Stimulated activated memory B cell treated with anti-CD40 and anti-IgM and Interleukin-4, amounts not matched to agents 10 μg/mL and 1 μg/mL and 100 μg/mL, for 72 hours (primary cell): ENCODE data around the gene NLRC5.
"Not testable (repeated sequence)": the region's sequence is repeated elsewhere in the genome, so short reads cannot be mapped to it uniquely, and the experiment has no call there.

ENCODE experiments used
- ATAC-seq: fragments of 150-1000 bp; cut with Tn5 transposase; 2 replicates; pipeline ENCODE4 v1.10.0; 2021
- H3K27ac Mint-ChIP-seq: one replicate; pipeline ENCODE4 v1.8.0; 2022; ENCODE audit warnings: mild to moderate bottlenecking, mixed read lengths
- H3K27me3 Mint-ChIP-seq: one replicate; pipeline ENCODE4 v1.8.0; 2022; ENCODE audit warnings: mixed read lengths
- H3K36me3 Mint-ChIP-seq: one replicate; pipeline ENCODE4 v1.8.0; 2022; ENCODE audit warnings: mixed read lengths
- H3K4me1 Mint-ChIP-seq: one replicate; pipeline ENCODE4 v1.8.0; 2022; ENCODE audit warnings: mixed read lengths
- H3K4me3 Mint-ChIP-seq: one replicate; pipeline ENCODE4 v1.8.0; 2022; ENCODE audit warnings: mild to moderate bottlenecking, moderate library complexity, mixed read lengths
- H3K9me3 Mint-ChIP-seq: one replicate; pipeline ENCODE4 v1.8.0; 2022; ENCODE audit warnings: mixed read lengths

The NLRC5 gene

DNA sequence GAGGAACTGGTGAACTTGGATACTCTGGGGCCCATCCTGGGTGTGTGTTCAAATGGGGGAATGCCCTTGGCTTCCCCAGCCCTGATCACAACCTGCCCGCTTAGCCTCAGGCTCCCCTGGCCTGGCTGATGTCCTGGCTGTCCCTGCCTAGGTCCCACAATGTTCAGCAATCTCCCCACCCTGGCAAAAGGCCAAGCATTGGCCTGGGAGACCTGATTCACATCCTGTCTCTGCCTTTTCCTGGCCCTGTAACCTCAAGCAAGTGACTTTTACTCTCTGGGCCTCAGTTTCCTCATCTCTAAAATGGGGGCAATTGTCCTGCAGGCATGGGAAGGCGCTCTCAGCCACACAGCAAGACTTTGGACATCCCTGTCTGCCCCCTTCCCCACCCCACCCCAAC, 117.4 kb downstream of the NLRC5 start:
- no peaks in the 10 kb centered on the region for H3K9me3 Mint-ChIP-seq
- H3K4me1 Mint-ChIP-seq, result no peaks in the 10 kb centered on the region
- no peak overlapping the region for H3K27ac Mint-ChIP-seq
- no peaks in the 10 kb centered on the region for H3K36me3 Mint-ChIP-seq
- H3K27me3 Mint-ChIP-seq, result no peaks in the 10 kb centered on the region
- H3K4me3 Mint-ChIP-seq, result no peak overlapping the region
- ATAC-seq, result no peak

DNA sequence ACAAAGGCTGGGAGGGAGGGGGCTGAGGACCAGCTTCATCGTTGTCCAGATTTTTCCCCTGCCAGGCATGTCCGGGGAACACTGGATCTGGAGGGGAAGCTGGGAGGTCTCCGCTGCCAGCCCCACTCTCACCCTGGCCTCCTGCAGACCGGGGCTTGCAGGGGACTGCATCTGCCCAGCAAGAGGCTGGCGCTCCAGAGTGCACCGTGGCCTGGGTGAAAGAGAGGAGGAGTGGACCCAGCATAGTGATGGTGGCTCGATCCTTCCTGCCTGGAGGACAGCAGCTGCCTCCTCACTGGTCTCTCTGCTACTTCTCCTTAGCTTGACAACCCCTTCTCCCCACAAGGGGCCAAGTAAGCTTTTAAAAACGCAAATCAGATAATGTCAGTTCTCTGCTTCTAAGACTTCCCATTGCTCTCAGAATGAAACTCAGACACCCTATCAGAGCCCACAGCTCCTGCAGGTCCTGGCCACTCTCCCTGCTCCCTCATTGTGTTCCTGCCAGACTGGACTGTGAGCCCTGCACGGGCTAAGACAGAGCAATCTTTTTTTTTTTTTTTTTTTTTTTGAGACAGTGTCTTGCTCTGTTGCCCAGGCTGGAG, 118.1 kb downstream of the NLRC5 start:
- H3K27me3 Mint-ChIP-seq, result no peaks in the 10 kb centered on the region
- H3K9me3 Mint-ChIP-seq, result no peaks in the 10 kb centered on the region
- H3K27ac Mint-ChIP-seq, result no peak overlapping the region
- H3K4me3 Mint-ChIP-seq, result no peak overlapping the region
- H3K36me3 Mint-ChIP-seq, result no peaks in the 10 kb centered on the region
- no peak for ATAC-seq
- H3K4me1 Mint-ChIP-seq, result no peaks in the 10 kb centered on the region

DNA sequence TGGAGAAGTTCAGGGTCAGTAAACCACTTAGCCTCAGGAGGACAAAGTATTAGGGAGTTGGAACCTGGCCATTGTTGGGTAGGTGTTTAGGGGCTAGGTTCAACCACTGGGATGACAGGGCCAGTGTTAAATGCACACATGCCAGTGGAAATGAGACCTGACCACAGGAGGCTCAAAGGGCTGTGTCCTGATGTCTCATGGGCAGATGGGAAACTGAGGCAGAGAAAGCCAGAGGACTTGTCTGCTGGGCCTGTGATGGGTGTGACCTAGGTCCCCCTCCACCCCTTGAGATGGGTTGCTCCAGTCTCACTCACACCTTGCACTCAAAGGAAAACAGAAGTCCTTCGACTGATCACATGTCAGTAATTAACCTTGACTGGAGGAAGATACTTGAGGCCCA, 119.1 kb downstream of the NLRC5 start:
- no peaks in the 10 kb centered on the region for H3K27me3 Mint-ChIP-seq
- H3K4me1 Mint-ChIP-seq, result no peaks in the 10 kb centered on the region
- no peaks in the 10 kb centered on the region for H3K9me3 Mint-ChIP-seq
- H3K4me3 Mint-ChIP-seq, result no peak overlapping the region
- no peaks in the 10 kb centered on the region for H3K36me3 Mint-ChIP-seq
- no peak overlapping the region for H3K27ac Mint-ChIP-seq
- no peak for ATAC-seq

DNA sequence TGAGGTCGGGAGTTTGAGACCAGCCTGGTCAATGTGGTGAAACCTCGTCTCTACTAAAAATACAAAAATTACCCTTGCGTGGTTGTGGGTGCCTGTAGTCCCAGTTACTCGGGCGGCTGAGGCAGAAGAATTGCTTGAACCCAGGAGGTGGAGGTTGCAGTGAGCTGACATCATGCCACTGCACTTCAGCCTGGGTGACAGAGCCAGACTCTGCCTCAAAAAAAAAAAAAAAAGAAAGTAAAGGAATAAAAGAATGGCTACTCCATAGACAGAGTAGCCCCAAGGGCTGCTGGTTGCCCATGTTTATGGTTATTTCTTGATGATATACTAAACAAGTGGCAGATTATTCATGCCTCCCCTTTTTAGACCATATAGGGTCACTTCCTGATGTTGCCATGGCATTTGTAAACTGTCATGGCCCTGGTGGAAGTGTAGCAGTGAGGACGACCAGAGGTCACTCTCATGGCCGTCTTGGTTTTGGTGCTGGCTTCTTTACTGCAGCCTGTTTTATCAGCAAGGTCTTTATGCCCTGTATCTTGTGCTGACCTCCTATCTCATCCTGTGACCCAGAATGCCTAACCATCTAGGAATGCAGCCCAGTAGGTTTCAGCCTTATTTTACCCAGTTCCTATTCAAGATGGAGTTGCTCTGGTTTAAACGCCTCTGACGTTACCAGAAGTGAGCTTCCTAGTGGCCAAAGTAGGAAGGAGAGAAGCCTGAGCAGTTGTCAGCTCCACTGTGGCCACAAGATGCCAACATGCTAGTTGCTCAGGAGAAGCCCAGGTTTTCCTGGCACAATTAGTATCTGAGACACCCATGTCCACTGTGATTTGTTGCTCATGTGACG, 120.1 kb downstream of the NLRC5 start:
- H3K36me3 Mint-ChIP-seq, H3K4me1 Mint-ChIP-seq, H3K4me3 Mint-ChIP-seq, ATAC-seq, H3K9me3 Mint-ChIP-seq, H3K27ac Mint-ChIP-seq, H3K27me3 Mint-ChIP-seq: not testable (repeated sequence)

DNA sequence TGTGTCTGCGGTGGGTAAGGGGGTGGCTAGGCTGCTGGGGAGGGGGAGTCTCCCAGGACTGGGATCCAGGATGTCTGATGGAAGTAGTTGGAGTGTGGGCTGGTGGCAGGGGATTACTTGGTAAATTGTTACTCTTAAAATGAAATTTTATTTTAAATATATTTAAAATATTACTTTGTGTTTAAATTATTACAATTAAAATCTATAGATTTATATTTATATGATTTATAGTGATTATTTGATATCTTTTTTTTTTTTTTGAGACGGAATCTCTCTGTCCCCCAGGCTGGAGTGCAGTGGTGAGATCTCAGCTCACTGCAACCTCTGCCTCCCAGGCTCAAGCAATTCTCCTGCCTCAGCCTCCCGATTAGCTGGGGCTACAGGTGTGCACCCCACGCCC, 121.6 kb downstream of the NLRC5 start:
- ATAC-seq, result no peak
- H3K27me3 Mint-ChIP-seq, result no peaks in the 10 kb centered on the region
- peaks cover 4% of the 10 kb centered on the region for H3K36me3 Mint-ChIP-seq
- no peaks in the 10 kb centered on the region for H3K4me1 Mint-ChIP-seq
- H3K9me3 Mint-ChIP-seq, result no peaks in the 10 kb centered on the region
- no peak overlapping the region for H3K27ac Mint-ChIP-seq
- no peak overlapping the region for H3K4me3 Mint-ChIP-seq

DNA sequence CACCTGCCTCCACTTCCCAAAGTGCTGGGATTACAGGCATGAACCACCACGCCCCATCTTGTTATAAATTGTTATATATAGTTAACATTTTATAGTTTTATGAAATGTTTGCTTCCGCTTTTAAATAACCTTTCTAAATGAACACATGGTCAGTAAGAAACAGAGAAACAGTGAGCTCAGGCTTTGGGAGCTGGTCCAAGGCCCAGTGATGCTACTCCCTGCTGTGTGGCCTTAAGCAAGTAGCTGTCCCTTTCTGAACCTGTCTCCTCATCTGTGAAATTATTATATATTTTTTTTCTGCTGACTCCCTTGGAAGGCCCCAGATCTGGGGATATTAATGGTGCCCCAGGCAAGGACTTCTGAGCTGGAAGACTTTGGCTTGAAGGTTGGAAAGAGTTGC, 122.1 kb downstream of the NLRC5 start:
- Mint-ChIP-seq H3K9me3 (no peaks in the 10 kb centered on the region), H3K27ac (no peak overlapping the region), H3K36me3 (peaks cover 9% of the 10 kb centered on the region), H3K4me3 (no peak overlapping the region), H3K4me1 (no peaks in the 10 kb centered on the region), H3K27me3 (no peaks in the 10 kb centered on the region)
- no peak for ATAC-seq

DNA sequence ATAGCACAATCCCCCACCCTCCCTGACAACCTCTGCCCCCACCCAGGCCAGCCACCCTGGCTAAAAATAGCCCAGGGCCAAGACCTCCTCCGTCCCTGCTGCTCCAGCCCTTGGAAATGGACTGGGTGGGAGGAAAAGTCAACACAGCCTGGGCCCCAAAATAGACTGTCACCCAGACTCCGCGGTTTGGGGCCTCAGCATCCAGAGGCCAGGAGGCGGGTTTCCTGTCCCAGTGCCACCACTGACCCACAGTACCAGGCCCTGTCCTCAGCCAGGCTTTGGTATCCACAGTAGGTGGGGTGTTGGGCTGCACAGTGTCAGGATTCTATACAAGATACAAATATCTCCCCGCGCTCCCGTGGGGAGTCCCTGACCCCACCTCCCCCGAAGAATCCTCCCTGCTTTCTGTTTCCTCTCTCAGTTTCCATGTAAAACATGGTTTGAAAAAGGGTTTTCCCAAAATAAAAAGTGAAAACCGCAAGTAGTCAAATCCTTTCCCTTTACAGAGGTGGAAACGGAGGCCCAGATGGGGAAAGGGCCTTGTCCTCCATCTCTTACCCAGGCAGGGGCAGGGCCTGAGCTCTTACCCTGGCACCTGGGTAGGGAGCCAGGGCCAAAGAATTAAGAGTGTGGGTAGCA, 123.2 kb downstream of the NLRC5 start:
- ATAC-seq, result no peak
- Mint-ChIP-seq H3K4me1 (no peaks in the 10 kb centered on the region), H3K4me3 (no peak overlapping the region), H3K36me3 (peaks cover 10% of the 10 kb centered on the region), H3K27me3 (no peaks in the 10 kb centered on the region), H3K27ac (no peak overlapping the region), H3K9me3 (no peaks in the 10 kb centered on the region)

DNA sequence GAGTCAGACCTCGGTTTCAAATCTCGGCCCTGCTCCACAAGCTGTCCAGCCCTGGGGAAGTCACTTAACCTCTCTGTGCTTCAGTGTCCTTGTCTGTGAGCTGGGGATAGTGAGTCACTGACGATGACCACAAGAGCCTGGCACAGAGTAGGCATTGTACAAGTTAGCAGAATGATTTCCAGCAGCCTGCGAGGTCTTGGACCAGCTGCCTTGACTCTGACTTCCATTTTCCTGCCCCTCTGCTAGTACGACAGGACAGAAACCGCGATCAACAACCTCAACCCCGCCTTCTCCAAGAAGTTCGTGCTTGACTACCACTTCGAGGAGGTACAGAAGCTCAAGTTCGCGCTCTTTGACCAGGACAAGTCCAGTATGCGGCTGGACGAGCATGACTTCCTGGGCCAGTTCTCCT, 123.7 kb downstream of the NLRC5 start:
- no peaks in the 10 kb centered on the region for H3K27me3 Mint-ChIP-seq
- no peaks in the 10 kb centered on the region for H3K9me3 Mint-ChIP-seq
- H3K4me1 Mint-ChIP-seq, result no peaks in the 10 kb centered on the region
- H3K36me3 Mint-ChIP-seq, result peaks cover 15% of the 10 kb centered on the region
- H3K4me3 Mint-ChIP-seq, result no peak overlapping the region
- no peak for ATAC-seq
- H3K27ac Mint-ChIP-seq, result no peak overlapping the region

DNA sequence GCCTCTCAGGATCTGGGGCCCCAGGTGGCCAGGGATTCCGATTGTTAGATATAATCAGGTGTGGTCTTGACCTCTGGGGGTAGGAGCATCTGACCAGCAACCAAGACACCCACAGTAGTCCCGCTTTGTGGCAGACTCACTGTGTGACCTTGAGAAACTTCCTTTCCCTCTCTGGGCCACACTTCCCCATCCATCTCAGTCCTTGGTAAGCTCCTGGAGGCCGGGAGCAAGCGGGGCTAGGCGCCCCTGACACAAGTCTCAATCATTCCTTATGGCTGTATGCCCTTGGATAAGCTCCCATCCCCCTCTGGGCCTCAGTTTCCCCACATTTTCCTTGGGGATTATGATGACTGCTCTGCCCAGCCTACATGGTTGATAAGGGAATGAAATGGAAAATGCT, 124.3 kb downstream of the NLRC5 start:
- Mint-ChIP-seq H3K4me3 (no peak overlapping the region), H3K9me3 (no peaks in the 10 kb centered on the region), H3K27me3 (no peaks in the 10 kb centered on the region), H3K36me3 (peaks cover 16% of the 10 kb centered on the region), H3K27ac (no peak overlapping the region), H3K4me1 (no peaks in the 10 kb centered on the region)
- ATAC-seq, result no peak

DNA sequence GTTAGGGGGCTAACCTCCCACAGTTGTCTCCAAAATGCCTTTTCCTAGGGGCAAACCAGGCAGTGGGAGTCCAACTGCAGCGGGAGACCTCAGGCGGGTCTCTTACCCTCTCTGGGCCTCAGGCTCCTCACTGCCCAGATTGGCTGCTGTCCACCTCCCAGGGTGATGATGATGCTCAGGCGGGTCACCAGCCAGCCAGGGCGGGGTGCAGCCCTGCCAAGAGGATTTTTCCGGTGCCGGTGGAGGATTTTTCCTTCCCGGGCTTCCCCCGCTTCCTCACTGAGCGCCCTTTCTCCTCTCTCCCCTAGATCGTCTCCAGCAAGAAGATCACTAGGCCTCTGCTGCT, 125.8 kb downstream of the NLRC5 start:
- Mint-ChIP-seq H3K36me3 (peaks cover 22% of the 10 kb centered on the region), H3K27me3 (no peaks in the 10 kb centered on the region), H3K9me3 (no peaks in the 10 kb centered on the region), H3K27ac (no peak overlapping the region), H3K4me1 (peaks cover 8% of the 10 kb centered on the region), H3K4me3 (no peak overlapping the region)
- ATAC-seq, result no peak

DNA sequence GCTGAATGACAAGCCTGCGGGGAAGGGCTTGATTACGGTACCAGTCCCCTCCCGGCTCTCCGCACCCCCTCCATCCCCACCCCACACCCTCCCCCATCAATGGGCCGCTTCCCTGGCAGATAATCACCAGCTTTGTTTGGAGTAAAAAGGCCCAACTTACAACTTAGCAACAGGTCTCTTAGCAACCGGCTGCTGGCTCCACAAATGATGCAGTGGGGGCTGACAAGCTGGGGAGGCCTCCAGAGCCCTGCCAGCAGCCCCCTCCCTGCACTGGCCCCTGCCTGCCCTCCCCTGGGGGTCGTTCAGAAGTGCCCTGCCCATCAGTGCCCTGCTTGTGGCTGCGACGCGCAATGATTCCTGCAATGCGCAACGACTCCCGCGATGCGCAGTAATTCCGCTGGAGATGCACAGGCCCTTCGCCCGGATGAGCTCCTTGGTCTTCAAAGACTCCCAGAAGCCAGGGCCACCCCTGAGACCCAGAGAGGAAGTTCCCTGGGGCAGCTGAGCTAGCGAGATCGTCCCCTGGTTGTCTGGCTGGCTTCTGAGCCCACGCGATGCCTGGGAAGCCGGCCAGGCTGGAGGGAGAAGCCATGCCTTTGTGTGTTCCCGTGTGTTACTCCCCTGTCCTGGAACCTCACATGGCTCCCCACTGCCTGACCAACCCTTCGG, 126.3 kb downstream of the NLRC5 start:
- H3K4me1 Mint-ChIP-seq, result peaks cover 8% of the 10 kb centered on the region
- no peaks in the 10 kb centered on the region for H3K9me3 Mint-ChIP-seq
- no peak overlapping the region for H3K4me3 Mint-ChIP-seq
- H3K36me3 Mint-ChIP-seq, result peaks cover 22% of the 10 kb centered on the region
- H3K27me3 Mint-ChIP-seq, result no peaks in the 10 kb centered on the region
- ATAC-seq, result no peak
- H3K27ac Mint-ChIP-seq, result no peak overlapping the region

DNA sequence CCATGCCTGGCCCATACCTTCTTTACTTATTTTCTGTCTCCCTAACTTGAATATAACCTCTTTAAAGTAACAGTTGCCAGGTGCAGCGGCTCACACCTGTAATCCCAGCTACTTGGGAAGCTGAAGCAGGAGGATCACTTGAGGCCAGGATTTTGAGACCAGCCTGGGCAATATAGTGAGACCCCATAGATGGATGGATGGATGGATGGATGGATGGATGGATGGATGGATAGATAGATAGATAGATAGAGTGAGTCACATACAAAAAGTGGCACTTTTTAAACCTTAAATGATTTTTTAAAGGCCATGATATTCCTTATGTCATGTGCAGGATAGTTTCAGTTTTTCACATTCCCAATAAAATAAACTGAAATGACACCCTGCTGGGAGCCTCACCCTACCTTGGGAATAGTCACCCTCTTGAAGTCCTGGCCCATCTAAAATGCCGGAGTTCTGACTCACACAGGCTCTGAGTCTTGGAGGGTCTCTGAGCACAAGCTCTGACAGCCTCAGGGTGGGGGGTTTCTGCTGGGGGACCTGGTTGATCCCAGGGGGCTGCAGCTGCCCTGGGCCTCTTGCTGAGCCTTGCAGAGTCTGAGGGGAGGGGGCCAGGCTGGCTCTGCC, 129.2 kb downstream of the NLRC5 start:
- Mint-ChIP-seq H3K27me3 (no peaks in the 10 kb centered on the region), H3K36me3 (peaks cover 22% of the 10 kb centered on the region), H3K4me3 (no peak overlapping the region), H3K9me3 (no peaks in the 10 kb centered on the region), H3K27ac (no peak overlapping the region), H3K4me1 (peaks cover 9% of the 10 kb centered on the region)
- ATAC-seq, result no peak

DNA sequence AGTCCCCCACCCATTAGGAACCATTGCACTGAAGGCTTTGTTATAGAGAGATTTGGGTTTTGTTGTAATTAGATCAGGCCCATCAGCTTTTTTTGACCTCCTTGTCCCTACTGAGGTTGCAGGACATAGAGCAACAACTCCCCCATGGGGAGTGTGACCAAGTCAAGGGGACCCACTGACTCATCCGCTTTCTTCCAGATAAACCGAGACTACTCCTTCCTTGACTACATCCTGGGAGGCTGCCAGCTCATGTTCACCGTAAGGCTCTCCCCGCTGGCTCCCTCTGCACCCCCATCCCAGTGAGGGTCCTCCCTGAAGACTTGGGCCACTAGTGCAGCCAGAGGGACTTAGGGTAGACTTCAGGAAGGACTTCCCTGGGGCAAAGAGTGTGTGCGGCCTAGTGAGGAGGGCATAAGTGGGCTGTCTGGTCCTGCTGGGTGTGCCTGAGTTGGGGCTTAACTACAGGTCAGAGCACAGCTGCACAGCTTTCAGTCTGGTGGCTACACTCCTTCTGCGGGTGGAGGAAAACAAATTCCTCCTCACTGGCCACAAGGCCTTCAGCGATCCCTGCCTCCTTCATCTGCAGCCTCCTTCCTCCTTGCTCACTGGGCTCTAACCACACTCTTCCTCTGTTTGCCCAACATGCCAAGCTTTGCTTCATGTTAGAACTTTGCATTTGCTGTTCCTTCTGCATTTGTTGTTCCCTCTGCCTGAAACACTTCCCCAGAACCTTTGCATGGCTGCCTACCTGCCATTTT, 134.0 kb downstream of the NLRC5 start:
- Mint-ChIP-seq H3K27me3 (no peaks in the 10 kb centered on the region), H3K9me3 (no peaks in the 10 kb centered on the region), H3K36me3 (peaks cover 11% of the 10 kb centered on the region), H3K4me3 (no peak overlapping the region), H3K27ac (no peak overlapping the region), H3K4me1 (peaks cover 26% of the 10 kb centered on the region)
- ATAC-seq, result no peak

DNA sequence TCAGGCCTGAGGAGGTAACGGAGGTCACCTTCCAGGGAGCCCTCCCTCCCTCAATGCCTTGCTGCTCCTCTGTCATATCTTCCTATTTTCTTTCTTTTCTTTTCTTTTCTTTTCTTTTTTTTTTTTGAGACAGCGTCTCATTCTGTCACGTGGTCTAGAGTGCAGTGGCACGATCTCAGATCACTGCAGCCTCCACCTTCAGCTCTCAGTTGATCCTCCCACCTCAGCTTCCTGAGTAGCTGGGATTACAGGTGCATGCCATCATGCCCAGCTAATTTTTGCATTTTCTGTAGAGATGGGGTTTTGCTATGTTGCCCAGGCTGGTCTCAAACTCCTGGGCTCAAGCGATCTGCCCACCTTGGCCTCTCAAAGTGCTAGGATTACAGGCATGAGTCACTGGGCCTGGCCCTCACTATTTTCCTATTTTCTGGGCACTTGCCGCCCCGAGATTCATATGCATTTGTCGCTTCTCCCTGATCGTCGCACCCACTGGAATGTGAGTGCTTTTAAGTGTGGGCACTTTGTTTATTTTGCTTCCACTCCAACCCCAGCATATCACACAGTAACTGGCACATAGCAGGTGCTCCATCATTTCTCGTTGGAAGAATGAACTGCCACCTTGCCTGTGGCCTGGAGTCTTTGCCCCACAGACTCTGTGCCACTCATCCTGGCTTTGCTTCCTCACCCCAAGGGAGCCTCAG, 134.8 kb downstream of the NLRC5 start:
- ATAC-seq, result no peak
- Mint-ChIP-seq H3K4me3 (no peak overlapping the region), H3K4me1 (peaks cover 32% of the 10 kb centered on the region), H3K9me3 (no peaks in the 10 kb centered on the region), H3K36me3 (peaks cover 11% of the 10 kb centered on the region), H3K27ac (no peak overlapping the region), H3K27me3 (no peaks in the 10 kb centered on the region)
